Epithelial cell of prostate (primary cell): ENCODE measurements around the gene MORN1.
"Not testable (repeated sequence)": the region's sequence is repeated elsewhere in the genome, so short reads cannot be mapped to it uniquely, and the experiment has no call there.

ENCODE experiments used
- DNase-seq: peaks from one replicate; pipeline ENCODE4 v3.0.0-alpha.2; 2011; ENCODE audit warnings: low read depth, low spot score
- H3K27ac ChIP-seq: fragments of 450-650 bp; 2 replicates; pipeline ENCODE4 v1.5.1; 2017; ENCODE audit warnings: mild to moderate bottlenecking

The MORN1 gene

DNA sequence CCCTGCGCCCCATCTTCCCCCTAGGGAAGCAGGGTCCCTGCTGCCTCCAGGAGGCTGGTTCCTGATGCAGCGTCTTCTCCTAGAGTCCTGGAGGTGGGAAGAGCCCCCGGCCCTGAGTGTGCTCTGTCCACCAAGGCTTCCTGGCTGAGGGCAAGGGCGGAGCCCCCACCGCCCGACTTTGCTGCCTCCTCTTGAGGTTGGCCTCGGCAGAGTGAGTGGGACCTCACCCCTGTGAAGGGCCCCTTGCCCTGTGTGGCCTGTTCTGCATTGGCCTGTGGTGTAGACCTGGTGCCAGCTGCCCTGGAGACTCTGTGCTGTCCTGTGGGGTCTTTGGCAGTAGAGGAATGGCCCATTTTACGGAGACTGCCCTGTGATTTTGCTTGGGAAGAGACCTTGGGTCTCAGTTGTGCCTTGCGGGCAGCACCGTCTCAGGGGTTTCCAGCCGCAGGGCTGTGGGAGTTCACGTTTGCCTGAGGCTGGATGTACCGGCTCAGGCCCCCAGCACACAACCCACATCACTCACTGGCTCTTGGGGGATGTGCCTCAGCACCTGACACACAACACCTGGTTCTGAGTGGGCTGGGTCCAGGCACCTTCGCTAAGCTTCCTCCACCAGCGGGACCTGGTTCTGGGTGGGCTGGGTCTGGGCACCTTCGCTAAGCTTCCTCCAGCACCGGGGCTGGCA is 89.6 kb downstream of the MORN1 start:
- no peak for DNase-seq
- H3K27ac ChIP-seq, result no peak overlapping the region

DNA sequence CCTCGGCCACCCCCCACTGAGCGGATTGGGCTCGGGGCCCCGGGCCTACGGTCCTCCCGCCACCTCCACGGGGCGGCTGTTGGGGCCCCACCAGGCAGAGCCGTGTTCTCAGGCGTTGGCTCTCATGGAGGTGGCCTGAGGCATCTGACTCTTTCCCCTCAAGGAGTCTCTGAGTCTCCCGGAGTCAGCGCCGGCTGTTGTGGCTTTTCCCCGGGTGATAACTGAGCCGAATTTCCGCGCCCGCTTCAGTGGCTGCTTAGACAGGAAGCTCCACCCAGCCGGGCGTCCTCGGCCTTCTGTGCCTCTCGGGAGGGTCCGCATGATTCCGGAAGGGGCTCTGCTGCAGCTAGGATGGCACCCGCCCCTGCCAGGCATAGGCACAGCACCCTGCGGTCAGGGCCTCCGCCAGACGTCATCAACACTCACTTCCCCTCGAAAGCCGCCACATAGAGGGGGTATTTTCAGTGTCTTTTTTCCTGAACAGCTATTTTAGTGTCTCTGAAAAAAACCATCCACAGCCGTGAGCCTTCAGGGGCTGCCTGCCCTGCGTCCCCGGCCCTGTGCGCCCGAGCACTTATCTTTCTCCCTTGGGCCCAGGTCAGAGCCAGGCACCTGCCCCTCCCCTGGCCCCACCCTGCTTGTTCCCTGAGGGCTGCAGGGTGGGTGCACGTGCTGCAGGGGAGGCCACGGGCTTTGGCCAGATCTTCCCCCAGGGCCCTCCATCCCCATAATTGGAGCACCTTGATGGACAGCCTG is 90.3 kb downstream of the MORN1 start:
- no peak overlapping the region for H3K27ac ChIP-seq
- no peak for DNase-seq

DNA sequence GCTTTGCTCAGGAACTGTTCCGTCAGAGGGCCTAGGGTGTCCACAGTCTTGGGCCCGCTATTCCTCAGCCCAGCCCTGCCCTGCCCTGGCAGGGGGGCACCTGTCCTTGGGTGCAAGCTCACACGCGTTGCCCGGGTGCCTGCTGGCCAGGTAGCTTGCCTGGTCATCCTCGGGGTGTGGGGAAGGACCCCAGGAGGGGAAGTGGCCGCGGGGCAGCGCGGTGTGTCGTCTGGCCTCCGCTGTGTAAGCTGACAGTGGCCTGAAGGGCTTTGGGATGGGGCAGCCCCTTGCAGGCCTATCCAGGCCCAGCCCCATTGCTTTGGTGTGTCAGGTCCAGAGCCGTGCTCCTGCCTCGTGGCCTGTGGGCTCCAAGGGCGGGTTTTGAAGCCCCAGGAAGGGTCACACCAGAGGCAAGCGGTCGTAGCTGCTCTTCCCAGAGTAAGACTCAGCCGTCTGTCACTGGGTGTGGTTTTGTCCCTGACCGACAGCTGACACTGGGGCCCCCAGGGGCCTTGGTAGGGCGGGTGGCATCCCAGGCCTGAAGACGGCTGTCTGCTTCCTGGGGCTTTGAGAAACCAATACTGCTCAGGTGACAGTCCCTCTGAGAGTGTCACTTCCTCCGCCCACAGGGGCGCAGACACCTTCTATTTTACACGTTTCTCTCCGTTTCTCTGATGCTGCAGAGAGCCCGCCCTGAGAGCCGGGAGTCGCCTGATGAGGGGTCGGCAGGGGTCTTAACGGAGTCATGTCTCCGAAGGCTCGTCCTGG is 91.2 kb downstream of the MORN1 start:
- no peak for DNase-seq
- no peak overlapping the region for H3K27ac ChIP-seq

DNA sequence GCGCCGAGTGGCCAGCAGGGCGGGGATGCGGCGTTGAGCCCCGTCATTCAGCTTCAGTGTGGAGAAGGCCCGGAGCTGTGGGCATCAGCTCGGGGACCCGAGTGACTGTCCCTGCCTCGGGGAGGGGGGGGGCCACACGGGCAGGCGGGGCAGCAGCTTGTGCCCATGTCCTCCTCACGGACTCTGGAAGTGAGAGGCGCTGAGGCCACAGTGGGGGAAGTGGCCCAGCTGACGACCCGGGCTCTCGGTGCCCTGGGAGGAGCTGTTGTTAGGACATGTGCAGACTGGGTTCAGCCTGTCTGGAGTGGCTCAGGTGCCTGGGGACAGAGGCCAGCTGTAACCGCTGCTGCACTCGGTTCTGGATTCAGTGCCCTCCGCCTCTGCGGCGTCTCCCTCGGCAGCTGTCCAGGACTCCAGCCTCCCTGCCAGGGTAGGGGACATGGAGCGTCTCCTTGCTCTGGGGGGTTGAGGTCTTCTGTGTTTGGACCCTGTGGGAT is 92.2 kb downstream of the MORN1 start:
- H3K27ac ChIP-seq, result peak overlapping the region; percentile 19
- DNase-seq, result no peak

DNA sequence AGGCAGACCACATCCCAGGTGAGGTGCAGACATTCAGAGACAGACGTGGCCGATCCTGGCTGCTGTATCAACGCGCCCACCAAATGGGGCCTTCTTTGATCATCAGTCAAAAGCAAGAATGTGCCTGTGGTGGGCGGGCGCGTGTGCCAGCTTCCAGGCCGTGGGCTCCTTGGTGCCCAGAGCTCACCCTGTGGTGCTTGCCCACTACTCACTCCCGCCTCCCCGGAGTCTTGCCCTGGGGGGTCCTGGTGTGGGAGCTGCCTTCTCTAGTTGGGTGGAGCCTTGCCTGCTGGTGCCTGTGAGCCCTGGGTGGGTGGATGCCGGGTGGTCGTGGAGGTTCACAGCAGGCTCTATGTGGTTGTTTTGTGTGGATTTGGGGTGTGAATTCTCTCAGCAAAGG is 92.7 kb downstream of the MORN1 start:
- peak overlapping the region; percentile 19 for H3K27ac ChIP-seq
- DNase-seq, result no peak

DNA sequence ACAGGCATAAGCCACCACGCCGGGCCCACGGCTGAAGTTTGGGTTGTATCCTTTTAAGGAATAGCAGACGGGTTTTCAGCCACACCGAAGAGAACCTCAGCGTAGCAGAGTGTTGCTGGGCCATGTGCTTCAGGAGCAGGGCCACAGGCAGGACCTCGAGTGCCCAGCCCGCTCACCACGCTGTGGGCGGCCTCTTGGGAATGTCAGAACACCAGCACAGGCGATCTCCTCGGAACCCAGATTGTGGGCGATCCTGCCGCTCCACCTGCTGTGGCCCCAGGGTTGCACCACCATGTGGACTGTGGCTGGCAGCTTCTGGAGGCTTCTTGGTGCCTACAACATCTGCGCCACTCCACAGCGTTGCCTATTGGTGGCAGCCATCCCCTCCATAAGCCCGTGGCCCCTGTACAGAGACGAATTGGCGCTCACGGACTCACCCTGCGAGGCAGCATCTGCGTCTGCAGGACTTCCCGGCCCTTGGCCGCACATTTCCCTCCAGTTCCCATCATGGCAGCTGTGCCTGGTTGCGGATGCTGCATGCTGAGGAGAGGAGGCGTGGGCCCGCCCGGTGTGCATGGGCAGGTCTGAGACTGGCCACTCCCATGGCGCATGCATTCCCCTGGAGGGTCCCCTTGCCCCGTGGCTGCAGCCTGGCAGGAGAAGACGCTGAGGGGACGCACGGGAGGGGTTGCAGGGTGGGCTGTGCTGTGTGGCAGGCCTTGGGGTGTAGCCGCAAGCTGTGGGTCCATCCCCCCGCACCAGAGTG is 93.9 kb downstream of the MORN1 start:
- DNase-seq, result no peak
- H3K27ac ChIP-seq, result no peak overlapping the region

DNA sequence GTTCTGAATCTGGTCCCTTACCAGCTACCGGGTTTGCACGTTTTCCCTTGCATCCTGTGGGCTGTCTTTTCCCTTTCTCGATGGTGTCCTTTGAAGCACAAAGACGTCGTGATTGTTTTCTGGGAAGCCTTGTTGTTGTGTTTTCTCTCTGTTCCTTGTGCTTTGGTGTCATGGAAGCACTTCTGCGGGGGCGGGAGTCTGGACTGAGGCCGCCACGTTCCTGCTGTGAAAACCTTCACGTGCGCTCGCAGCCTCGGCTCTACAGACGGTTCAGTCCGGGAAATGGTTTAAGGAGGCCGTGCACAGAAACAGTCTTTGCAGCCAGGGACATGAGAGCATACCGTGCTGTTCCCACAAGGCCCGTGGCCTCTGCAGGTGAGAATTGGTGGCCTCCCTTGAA is 94.7 kb downstream of the MORN1 start:
- H3K27ac ChIP-seq, result no peak overlapping the region
- DNase-seq, result no peak

DNA sequence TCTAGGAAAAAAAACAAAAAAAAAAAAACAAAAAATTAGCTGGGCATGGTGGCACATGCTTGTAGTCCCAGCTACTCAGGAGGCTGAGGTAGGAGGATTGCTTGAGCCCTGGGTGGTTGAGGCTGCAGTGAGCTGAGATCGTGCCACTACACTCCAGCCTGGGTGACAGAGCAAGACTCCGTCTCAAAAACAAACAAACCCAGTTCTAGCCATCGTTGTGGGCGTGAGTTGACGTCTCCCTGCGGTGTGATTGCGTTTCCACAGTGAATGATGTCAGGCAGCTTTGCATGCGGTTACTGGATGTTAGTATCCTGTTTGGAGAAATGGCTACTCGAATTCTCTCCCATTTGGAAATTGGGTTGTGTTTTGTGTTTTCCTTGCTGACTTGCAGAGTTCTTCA is 95.1 kb downstream of the MORN1 start:
- H3K27ac ChIP-seq, DNase-seq: not testable (repeated sequence)

DNA sequence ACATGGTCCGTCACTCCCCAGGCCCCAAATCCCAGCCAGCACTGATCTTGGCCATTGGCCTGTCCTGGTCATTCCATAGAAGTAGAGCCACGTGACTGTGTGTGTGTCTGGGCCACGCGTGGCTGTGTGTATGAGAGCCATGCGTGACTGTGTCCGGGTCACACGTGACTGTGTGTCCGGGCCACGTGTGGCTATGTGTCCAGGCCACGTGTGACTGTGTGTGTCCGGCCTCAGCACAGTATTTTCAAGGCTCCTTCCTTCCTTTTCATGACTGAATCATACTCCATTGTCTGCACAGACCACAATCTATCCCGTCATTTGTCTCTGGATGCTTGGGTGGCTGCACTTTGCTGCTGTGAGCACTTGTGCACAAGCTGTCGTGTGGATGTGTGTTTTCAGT is 95.8 kb downstream of the MORN1 start:
- no peak for DNase-seq

DNA sequence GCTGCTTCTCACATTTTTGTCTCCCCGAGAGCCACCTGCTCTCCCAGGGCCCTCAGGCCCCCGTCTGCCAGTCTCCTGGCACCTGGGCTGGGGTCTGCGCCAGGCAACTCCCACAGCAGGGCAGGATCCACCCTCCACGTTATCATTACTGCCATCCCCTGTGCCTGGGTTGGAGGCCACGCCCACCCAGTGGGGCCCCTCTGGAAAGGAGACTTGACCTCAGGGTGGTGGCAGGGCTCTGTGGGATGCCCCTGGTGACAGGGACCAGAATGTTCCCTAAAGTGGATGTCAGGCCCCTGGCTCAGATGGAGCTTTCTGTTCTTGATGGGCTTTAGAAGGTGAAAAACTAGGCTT is 96.7 kb downstream of the MORN1 start:
- DNase-seq, result no peak
- H3K27ac ChIP-seq, result no peak overlapping the region

More for the DNA sequence above, 95.8 kb downstream of the MORN1 start:
- H3K27ac ChIP-seq, result no peak overlapping the region

DNA sequence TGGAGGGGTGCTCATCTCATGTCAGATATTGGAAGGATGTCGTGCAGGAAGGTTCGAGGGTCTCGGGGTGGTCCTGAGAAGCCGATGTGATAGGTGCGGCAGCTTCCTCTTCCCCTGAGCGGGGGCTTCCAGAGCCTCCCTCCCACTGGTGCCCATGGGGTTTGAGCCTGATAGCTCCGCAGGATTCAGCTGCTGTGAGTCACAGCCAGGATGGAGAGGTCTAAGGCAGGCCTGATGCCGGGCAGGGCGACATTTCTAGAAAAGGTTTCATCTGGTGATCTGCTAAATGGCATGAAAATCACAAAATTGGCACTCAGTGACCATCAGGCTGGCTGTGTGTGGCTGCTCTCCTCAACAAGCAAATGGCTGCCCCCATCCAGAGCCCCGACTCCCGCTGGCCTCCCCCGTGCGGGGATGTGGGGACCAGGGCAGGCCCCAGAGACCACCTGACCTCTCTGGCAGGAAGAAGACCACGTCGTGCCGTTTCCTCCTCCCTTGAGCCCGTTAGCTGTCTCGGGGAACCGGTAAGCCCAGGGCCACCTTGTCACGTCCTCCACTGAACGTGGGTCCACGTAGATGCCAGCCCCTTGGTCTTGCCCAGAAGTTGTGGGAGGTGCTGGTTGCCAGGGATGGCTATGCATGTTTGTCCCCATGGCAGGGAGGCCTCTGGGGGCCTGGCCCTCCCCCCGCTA is 97.2 kb downstream of the MORN1 start:
- no peak overlapping the region for H3K27ac ChIP-seq
- DNase-seq, result no peak

DNA sequence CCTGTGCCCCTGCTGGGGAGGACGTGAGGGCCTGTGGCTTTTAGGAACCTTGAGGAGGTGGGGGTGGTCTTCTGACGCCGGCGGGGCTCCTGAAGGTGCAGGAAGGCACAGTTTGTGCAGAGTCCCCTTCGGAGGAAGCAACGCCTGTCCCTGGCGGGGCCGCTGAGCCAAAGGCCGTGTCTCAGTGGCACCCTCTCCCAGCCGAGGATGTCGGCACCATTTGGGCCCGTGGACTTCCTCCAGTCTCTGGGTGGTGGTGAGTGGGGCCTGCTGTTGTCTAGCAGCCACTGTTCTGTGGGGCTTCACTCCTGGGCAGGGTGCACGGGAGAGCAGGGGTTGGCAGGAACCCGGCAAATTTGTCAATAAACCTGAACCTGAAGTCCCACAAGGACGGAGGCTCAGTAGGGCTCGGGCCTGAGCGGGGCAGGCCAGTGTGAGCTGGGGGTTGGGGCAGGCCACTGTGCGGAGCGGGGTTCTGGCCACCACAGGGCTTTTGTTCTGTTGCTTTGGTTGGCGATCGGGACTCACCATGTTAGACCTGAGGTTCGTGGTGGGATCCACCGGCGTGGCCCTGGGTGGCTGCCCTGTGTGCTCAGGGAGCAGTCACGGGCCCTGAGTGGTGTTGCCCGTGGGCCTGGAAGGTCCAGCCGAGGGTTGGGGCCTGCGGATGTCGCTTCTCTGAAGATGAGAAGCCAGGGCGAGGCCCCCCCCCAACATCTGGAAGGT is 98.5 kb downstream of the MORN1 start:
- no peak for DNase-seq
- H3K27ac ChIP-seq, result no peak overlapping the region

DNA sequence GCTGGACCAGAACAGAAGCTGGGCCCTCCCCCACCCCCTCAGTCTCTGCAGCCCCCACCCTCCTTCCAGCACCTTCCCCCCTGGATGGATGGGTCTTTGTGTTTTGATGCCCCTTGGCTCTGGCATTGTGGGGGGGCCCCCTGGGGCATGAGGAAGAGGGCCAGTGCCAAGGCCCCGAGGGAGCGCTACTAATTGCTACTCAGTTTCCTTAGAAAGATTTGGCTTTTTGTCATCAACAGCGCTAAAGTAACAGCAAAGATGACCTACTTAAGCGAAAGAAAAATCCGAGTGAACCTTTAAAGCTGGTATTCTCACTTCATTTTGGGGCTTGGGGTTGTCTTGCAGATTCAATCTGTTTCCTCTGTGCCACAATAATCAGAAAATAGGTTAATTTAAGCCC is 99.8 kb downstream of the MORN1 start:
- H3K27ac ChIP-seq, result peak overlapping the region; percentile 92
- DNase-seq, result no peak

DNA sequence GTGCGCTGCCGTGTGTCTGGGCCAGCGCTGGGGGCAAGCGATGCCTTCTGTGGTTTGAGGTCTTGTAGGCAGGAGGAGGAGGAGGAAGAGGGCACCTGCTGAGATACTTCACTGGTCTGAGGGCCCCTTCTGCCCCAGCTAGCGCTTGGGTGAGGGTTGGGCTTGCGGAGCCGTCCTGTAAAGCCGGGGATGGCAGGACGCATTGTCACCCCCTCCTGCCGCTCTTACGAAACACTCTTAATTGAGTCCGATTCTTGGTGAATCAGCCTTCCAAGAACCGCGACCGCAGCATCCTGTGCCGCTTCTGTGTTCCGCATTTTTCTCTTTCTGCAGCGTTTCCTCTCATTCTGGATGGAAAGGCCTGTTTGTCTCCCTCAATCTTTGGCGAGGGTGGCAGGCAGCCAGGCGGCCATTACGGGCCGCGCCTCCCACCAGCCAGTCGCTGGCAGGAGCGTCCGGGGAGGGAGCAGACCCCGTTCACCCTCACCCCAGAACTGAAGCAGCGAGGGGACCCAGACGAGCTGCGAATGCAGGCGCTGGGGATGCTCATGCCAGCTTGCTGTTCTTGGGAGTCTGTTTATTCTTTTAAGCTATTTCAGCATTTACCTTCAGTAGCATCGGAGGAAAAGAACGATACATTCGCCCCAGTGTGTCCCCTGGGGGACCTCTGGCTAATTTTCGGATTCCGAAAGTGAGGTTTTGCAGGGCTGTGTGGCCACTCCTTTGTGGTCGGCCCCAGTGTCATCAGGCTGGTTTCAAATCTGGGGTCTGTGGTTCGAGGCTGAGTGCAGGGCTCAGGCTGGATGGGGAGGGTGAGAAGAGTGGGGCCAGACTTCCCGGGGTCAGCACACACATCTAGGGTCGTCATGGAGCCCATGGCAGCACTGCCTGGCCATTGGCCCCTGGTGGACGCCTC is 100.5 kb downstream of the MORN1 start:
- peak; percentile 49 for DNase-seq

DNA sequence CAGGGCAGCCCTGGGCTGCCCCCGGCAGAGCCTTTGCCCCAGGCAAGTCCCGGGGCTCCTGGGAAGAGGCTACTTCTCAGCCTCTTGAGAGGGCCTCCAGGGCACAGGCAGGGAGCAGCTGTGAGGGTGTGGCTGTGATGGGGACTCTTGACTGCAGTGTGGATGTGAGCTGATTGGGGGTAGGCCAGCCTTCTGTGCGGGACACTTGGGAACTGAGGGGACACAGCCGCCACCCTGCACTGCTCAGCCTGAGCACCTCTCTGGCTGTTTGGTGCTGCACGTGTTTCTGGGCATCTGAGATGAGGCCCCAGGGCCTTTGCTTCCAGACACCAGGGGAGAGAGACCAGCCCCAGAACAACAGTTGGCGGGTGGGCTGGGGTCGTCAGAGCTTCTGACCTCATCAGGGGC is 101.2 kb downstream of the MORN1 start:
- H3K27ac ChIP-seq, result peak overlapping the region; percentile 92
- no peak for DNase-seq

More for the DNA sequence above, 100.5 kb downstream of the MORN1 start:
- peak overlapping the region; percentile 92 for H3K27ac ChIP-seq

DNA sequence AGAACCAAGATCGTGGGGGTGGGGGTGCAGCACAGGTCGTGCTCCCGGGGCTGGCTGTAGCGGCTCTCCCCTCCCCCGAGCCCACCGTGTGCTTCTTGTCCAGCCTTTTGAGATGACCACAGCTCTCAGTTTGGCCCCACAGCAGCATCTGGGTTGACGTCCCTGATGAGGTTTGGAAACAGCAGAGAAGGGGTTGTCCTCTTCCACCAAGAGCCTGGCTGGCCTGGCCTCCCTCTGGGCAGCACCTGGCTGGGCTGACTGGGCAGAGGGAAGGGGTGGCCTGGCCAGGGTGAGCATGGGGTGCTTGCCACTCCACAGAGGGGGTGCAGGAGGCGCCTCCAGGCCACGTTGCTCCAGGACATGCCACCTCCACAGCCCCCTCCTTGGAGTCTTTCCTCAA is 101.7 kb downstream of the MORN1 start:
- H3K27ac ChIP-seq, result peak overlapping the region; percentile 92
- no peak for DNase-seq

DNA sequence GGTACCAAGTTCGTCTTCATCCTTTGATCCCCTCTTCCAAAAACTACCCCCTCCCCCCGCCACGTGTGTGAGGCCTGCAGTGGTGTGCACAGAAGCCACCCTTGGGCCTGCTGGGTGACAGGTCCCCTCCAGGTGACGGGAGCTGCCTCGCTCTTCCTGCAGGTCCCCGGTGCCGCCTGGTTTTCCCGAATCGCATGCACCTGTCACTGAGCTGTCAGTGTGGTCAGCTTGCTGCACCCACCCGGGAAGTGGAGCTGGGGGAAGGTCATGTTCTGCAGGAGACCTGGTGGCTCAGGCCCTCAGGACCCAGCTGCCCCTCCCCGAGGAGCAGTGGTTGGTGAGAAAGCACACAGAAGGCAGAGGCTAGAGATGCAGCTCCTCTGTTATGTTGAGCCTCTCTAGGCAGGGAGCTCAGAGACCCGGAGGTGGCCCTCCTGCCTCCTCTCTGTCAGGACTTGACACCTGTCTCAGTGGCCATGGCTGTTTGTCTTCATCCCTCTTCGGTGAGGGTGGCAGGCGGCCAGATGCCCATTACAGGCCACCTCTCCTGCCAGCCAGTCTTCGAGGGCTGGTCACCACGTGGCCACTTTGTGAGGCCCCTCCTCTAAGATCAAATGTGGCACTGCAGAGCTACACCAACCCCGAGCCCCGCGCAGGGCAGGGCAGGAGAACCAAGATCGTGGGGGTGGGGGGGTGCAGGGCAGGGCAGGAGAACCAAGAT is 102.4 kb downstream of the MORN1 start:
- DNase-seq, result no peak
- H3K27ac ChIP-seq, result no peak overlapping the region
